Parathyroid adenoma (tissue), 2 donors: ENCODE data around the gene PCDHB13.
A peak's percentile ranks its signal among the peaks of the same experiment; 100 is the strongest.
"Not testable (repeated sequence)": the region's sequence is repeated elsewhere in the genome, so short reads cannot be mapped to it uniquely, and the experiment has no call there.

Experiments
- H2AFZ ChIP-seq: fragments of 300-600 bp; sonication (generic); one replicate; pipeline ENCODE4 v1.7.0; 2017; ENCODE audit warnings: antibody characterized with exemption, mild to moderate bottlenecking
- H3K27ac ChIP-seq: fragments of 300-600 bp; sonication (generic); one replicate; pipeline ENCODE4 v1.7.0; 2017
- H3K27me3 ChIP-seq: fragments of 300-600 bp; sonication (generic); one replicate; pipeline ENCODE4 v1.7.0; 2017; ENCODE audit warnings: low read length; ENCODE audit not compliant: control insufficient read depth, insufficient read depth
- H3K36me3 ChIP-seq: fragments of 300-600 bp; sonication (generic); one replicate; pipeline ENCODE4 v1.7.0; 2017; ENCODE audit warnings: low read length; ENCODE audit not compliant: control insufficient read depth, insufficient read depth
- H3K4me1 ChIP-seq: fragments of 300-600 bp; sonication (generic); one replicate; pipeline ENCODE4 v1.7.0; 2017; ENCODE audit warnings: control low read depth
- H3K4me2 ChIP-seq: fragments of 300-600 bp; sonication (generic); one replicate; pipeline ENCODE4 v1.7.0; 2017; ENCODE audit warnings: low read length
- H3K4me3 ChIP-seq: fragments of 300-600 bp; sonication (generic); one replicate; pipeline ENCODE4 v1.7.0; 2017; ENCODE audit warnings: low read depth, low read length
- H3K79me2 ChIP-seq: fragments of 300-600 bp; sonication (generic); one replicate; pipeline ENCODE4 v1.7.0; 2017; ENCODE audit warnings: control low read depth
- H3K9ac ChIP-seq: fragments of 300-600 bp; sonication (generic); one replicate; pipeline ENCODE4 v1.7.0; 2017; ENCODE audit warnings: mild to moderate bottlenecking
- H3K9me3 ChIP-seq: fragments of 300-600 bp; sonication (generic); one replicate; pipeline ENCODE4 v1.7.0; 2017; ENCODE audit warnings: low read length; ENCODE audit not compliant: control insufficient read depth
- TF ChIP-seq, protein P1 (sequence below): fragments of 300-600 bp; sonication (generic); IDR thresholded peaks from one replicate; pipeline ENCODE4 v1.7.0; 2017; ENCODE audit warnings: antibody characterized with exemption, mild to moderate bottlenecking
- donor health status: primary hyperparathyroidism.

PCDHB13 gene

DNA sequence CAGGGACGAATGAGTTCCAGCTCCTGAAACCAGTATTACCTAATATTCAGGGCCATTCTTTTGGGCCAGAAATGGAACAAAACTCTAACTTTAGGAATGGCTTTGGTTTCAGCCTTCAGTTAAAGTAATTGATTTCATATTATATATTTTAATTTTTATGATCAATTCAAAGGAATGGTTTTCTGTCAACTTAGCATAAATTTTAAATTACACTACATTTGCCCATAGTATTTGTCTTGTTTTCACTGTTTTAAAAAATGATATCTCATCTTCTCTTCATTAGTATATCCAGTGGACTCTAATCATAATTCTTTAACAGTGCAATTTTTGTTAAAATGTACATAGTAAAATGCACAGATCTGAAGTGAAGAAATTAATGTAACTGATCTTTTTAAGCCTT, 33.4 kb upstream of the PCDHB13 start:
- no peaks in the 10 kb centered on the region for H3K79me2 ChIP-seq
- no peaks in the 10 kb centered on the region for H3K9me3 ChIP-seq
- no peak overlapping the region for H3K4me2 ChIP-seq
- H2AFZ ChIP-seq, result no peak overlapping the region
- no peak overlapping the region for H3K27ac ChIP-seq
- peaks cover 9% of the 10 kb centered on the region for H3K27me3 ChIP-seq
- TF ChIP-seq, protein P1, sequence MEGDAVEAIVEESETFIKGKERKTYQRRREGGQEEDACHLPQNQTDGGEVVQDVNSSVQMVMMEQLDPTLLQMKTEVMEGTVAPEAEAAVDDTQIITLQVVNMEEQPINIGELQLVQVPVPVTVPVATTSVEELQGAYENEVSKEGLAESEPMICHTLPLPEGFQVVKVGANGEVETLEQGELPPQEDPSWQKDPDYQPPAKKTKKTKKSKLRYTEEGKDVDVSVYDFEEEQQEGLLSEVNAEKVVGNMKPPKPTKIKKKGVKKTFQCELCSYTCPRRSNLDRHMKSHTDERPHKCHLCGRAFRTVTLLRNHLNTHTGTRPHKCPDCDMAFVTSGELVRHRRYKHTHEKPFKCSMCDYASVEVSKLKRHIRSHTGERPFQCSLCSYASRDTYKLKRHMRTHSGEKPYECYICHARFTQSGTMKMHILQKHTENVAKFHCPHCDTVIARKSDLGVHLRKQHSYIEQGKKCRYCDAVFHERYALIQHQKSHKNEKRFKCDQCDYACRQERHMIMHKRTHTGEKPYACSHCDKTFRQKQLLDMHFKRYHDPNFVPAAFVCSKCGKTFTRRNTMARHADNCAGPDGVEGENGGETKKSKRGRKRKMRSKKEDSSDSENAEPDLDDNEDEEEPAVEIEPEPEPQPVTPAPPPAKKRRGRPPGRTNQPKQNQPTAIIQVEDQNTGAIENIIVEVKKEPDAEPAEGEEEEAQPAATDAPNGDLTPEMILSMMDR, result no peak
- H3K9ac ChIP-seq, result no peak overlapping the region
- H3K4me1 ChIP-seq, result no peaks in the 10 kb centered on the region
- H3K36me3 ChIP-seq, result peaks cover 3% of the 10 kb centered on the region
- no peak overlapping the region for H3K4me3 ChIP-seq

DNA sequence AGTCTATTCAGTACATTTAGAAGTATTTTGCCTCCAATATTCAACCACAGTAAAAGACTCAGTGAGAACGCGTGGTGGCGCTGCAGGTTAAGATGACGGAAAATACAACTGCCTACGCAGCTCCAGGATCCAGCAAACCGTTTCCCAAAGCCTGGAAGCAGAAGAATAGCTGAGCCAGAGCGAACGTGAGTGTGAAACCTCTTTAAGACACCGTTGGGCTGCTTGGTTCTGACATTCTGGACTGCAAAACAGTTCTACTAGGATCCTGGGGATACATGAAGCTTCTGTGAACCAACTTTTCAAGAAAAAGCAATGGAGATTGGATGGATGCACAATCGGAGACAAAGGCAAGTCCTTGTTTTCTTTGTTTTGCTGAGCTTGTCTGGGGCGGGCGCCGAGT, 31.5 kb upstream of the PCDHB13 start, which contains the start of gene PCDHB16:
TSS of gene PCDHB16 (plus strand) at position 140 of the 400 bp plus-strand sequence. CDS start at position 313, 173 bp downstream.
- peak within 1 kb of the TSS; percentile 44 for H2AFZ ChIP-seq
- H3K9ac ChIP-seq, result no peak within 1 kb of the TSS
- H3K27me3 ChIP-seq, result peaks cover 8% of the 10 kb centered on the region
- TF ChIP-seq, protein P1, result peak; percentile 49
- H3K27ac ChIP-seq, result peak within 1 kb of the TSS; percentile 60
- H3K36me3 ChIP-seq, result peaks cover 3% of the 10 kb centered on the region
- H3K4me3 ChIP-seq, result peak within 1 kb of the TSS; percentile 35
- no peaks in the 10 kb centered on the region for H3K79me2 ChIP-seq
- no peaks in the 10 kb centered on the region for H3K9me3 ChIP-seq
- no peaks in the 10 kb centered on the region for H3K4me1 ChIP-seq
- peak within 1 kb of the TSS; percentile 23 for H3K4me2 ChIP-seq

- not testable (repeated sequence) for H3K27me3 ChIP-seq, H3K4me3 ChIP-seq, H3K4me1 ChIP-seq, H3K9me3 ChIP-seq, H3K27ac ChIP-seq, H2AFZ ChIP-seq, H3K79me2 ChIP-seq, H3K9ac ChIP-seq, H3K4me2 ChIP-seq, H3K36me3 ChIP-seq
Measured at GRCh38 chr5:141184117-141184855, 29.4 kb upstream of the PCDHB13 start.

DNA sequence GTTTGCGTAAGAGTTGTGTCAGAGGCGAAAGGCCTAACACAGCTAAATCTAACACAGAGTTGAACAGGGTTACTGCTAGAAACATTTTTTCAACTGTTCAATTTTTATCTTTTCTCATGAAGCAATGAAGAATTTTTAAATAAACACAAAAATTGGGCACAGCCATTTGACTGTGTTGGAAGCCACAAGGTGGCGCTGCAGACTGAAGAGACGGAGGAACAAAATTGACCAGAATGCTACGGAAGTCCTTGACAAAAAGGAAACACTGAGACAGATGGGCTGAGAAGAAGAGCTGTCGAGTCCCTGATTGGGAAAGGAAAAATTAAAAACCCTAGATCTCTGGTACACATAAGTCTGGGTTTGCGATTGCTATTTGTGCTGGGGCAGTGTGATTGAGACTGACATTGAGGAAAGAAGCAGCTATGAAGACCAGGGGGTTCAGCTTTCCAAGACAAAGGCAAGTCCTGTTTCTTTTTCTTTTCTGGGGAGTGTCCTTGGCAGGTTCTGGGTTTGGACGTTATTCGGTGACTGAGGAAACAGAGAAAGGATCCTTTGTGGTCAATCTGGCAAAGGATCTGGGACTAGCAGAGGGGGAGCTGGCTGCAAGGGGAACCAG, 26.7 kb upstream of the PCDHB13 start, which contains the start of gene PCDHB9:
TSS of gene PCDHB9 (plus strand) at position 265 of the 616 bp plus-strand sequence. CDS start at position 423, 158 bp downstream.
- Histone ChIP-seq H2AFZ (no peak within 1 kb of the TSS), H3K4me1 (no peaks in the 10 kb centered on the region), H3K36me3 (peaks cover 3% of the 10 kb centered on the region), H3K9me3 (no peaks in the 10 kb centered on the region), H3K4me3 (no peak within 1 kb of the TSS), H3K9ac (no peak within 1 kb of the TSS), H3K4me2 (no peak within 1 kb of the TSS), H3K79me2 (no peaks in the 10 kb centered on the region), H3K27ac (no peak within 1 kb of the TSS), H3K27me3 (peaks cover 2% of the 10 kb centered on the region)
- TF ChIP-seq, protein P1, result no peak

GRCh38 chr5:141188682-141189081, 25.0 kb upstream of the PCDHB13 start:
- not testable (repeated sequence) for H2AFZ ChIP-seq, H3K9ac ChIP-seq, H3K79me2 ChIP-seq, H3K27me3 ChIP-seq, H3K27ac ChIP-seq, H3K9me3 ChIP-seq, H3K36me3 ChIP-seq, H3K4me2 ChIP-seq, H3K4me1 ChIP-seq, H3K4me3 ChIP-seq

DNA sequence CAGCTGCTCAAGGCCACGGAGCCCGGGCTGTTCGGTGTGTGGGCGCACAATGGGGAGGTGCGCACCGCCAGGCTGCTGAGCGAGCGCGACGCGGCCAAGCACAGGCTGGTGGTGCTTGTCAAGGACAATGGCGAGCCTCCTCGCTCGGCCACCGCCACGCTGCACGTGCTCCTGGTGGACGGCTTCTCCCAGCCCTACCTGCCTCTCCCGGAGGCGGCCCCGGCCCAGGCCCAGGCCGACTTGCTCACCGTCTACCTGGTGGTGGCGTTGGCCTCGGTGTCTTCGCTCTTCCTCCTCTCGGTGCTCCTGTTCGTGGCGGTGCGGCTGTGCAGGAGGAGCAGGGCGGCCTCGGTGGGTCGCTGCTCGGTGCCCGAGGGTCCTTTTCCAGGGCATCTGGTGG, 24.6 kb upstream of the PCDHB13 start:
- not testable (repeated sequence) for H3K36me3 ChIP-seq, H3K4me2 ChIP-seq, H3K79me2 ChIP-seq, H3K27ac ChIP-seq, H3K9ac ChIP-seq, H3K4me3 ChIP-seq, H3K4me1 ChIP-seq, H3K27me3 ChIP-seq, H2AFZ ChIP-seq, H3K9me3 ChIP-seq
